CD4-positive, CD25-positive, alpha-beta regulatory T cell (primary cell): ENCODE results near the gene CAMTA1. TPM values are rescaled to one million over a fixed set of nuclear protein-coding genes. Genes with fewer than 3 reads are reported as not detected.
"Not testable (repeated sequence)": the region's sequence is repeated elsewhere in the genome, so short reads cannot be mapped to it uniquely, and the experiment has no call there.

Experiments
- ATAC-seq, 2 donors: fragments of 150-1000 bp; cut with Tn5 transposase; one replicate each; pipeline ENCODE4 v1.10.0; 2021; ENCODE audit warnings: low read depth in 2 of 2, moderate number of reproducible peaks in 2 of 2, moderate library complexity in 1 of 2
- DNase-seq, 3 donors: peaks; one replicate each; pipeline versions ENCODE4 v3.0.0 to v3.0.0-alpha.2; 2012 to 2022; ENCODE audit warnings: mixed read lengths in 1 of 3
- H3K27ac ChIP-seq: one replicate; pipeline ENCODE4 v1.7.0; 2013; ENCODE audit warnings: mild to moderate bottlenecking, low read length; ENCODE audit not compliant: insufficient read depth, poor library complexity, severe bottlenecking
- H3K27me3 ChIP-seq: one replicate; pipeline ENCODE4 v1.7.0; 2013; ENCODE audit warnings: low read length; ENCODE audit not compliant: control insufficient read depth, insufficient read depth
- H3K36me3 ChIP-seq: one replicate; pipeline ENCODE4 v1.7.0; 2013; ENCODE audit warnings: mild to moderate bottlenecking, low read length, moderate library complexity; ENCODE audit not compliant: control insufficient read depth, insufficient read depth
- H3K4me1 ChIP-seq: 2 replicates; pipeline ENCODE4 v1.7.0; 2013; ENCODE audit warnings: mild to moderate bottlenecking, low read length; ENCODE audit not compliant: insufficient read depth, control insufficient read depth, poor library complexity, severe bottlenecking
- H3K4me3 ChIP-seq: one replicate; pipeline ENCODE4 v1.7.0; 2013; ENCODE audit warnings: low read depth, mild to moderate bottlenecking, low read length, moderate library complexity
- H3K9me3 ChIP-seq, 2 experiments: 1 replicate in 1 of 2; 2 replicates in 1 of 2; pipeline ENCODE4 v1.7.0; 2013; ENCODE audit warnings: low read length in 2 of 2, mild to moderate bottlenecking in 1 of 2, moderate library complexity in 1 of 2; ENCODE audit not compliant: control insufficient read depth in 2 of 2
- H3K27ac Mint-ChIP-seq, 3 donors: one replicate each; pipeline ENCODE4 v1.8.0; 2020 to 2022; ENCODE audit warnings: mild to moderate bottlenecking in 3 of 3, mixed read lengths in 3 of 3, moderate library complexity in 2 of 3
- H3K27me3 Mint-ChIP-seq: one replicate; pipeline ENCODE4 v1.8.0; 2022; ENCODE audit warnings: mild to moderate bottlenecking, mixed read lengths
- H3K36me3 Mint-ChIP-seq: one replicate; pipeline ENCODE4 v1.8.0; 2020; ENCODE audit warnings: mixed read lengths
- H3K4me1 Mint-ChIP-seq, 4 donors: one replicate each; pipeline ENCODE4 v1.8.0; 2020 to 2022; ENCODE audit warnings: mixed read lengths in 4 of 4, mild to moderate bottlenecking in 1 of 4
- H3K4me3 Mint-ChIP-seq, 4 donors: one replicate each; pipeline ENCODE4 v1.8.0; 2020 to 2022; ENCODE audit warnings: mild to moderate bottlenecking in 4 of 4, mixed read lengths in 4 of 4, moderate library complexity in 3 of 4
- H3K9me3 Mint-ChIP-seq, 7 donors: one replicate each; pipeline ENCODE4 v1.8.0; 2020 to 2022; ENCODE audit warnings: mixed read lengths in 7 of 7, mild to moderate bottlenecking in 3 of 7, moderate library complexity in 2 of 7
- polyA plus RNA-seq, 4 donors: library from polyadenylated mRNA; unstranded; fragments of 300-500 nt; fragmentation: Illumina TruSeq; gene quantifications; one replicate each; pipeline ENCODE4 v1.2.3, GENCODE V29; 2021
- total RNA-seq: library from RNA; stranded (reverse); gene quantifications from one replicate; pipeline ENCODE4 v1.2.3, GENCODE V29; 2022

CAMTA1 gene
- total and polyA plus RNA-seq, 5 donors from 2014 or later = 48.8 to 112 (median 80.0) TPM

DNA sequence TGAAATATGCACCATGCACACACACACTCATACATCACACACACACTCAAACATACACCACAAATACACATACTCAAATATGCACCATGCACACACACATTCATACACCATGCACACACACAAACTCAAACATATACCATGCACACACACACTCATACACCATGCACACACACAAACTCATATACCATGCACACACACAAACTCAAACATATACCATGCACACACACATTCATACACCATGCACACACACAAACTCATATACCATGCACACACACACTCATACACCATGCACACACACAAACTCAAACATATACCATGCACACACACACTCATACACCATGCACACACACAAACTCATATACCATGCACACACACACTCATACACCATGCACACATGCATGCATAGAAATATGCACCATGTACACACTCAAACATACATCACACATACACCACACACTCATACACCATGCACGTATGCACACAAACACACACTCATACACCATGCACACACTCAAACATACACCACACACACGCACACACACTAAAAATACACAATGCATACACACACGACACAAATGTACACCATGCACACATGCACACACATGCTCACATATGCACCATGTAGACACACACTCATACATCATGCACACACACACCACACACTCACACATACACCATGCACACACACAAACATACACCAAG is 362.5 kb downstream of the CAMTA1 start:
- H3K4me3 Mint-ChIP-seq, H3K9me3 Mint-ChIP-seq, DNase-seq, H3K27me3 Mint-ChIP-seq, H3K27me3 ChIP-seq, H3K4me3 ChIP-seq, H3K4me1 ChIP-seq, ATAC-seq, H3K9me3 ChIP-seq, H3K27ac ChIP-seq, H3K36me3 ChIP-seq, H3K36me3 Mint-ChIP-seq, H3K27ac Mint-ChIP-seq, H3K4me1 Mint-ChIP-seq: not testable (repeated sequence)

DNA sequence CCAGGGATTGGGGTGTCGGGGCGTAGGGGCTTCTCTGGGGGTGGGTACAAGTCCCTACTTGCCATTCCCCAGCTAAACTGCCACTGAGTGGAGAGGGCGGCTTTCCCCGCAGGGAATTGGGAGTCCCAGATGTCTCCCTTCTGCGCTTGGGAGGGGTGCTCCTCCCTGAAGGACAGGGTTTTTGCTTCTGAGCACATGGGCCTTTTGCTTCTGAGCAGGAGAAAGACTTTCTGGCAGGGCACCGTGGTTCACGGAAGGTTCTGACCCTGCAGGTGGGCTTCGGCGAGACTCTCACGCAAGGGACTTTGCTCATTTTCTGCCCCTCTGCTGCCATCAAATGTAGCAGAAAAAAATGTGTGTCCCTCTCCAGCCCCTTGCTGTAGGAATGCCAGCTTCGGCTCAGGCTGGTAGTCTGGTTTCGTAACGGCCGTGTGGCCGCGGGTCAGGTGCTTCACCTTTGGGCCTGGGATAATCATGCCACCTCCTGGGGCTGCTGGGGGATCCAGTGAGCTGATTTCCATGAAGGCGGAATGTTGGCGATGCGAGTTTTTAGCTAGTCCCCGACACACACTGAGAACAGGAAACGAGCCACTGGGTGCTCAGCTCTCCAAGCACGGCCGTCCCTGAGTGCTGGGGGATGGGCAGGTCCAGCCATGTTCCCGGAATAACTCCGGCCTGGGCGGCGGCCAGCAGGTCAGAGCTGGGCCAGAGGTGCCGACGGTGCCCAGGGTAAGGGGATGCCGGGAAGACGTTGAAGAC is 364.0 kb downstream of the CAMTA1 start:
- Histone ChIP-seq H3K27ac (no peak overlapping the region), H3K4me1 (no peaks in the 10 kb centered on the region), H3K4me3 (no peak overlapping the region), H3K36me3 (no peaks in the 10 kb centered on the region), H3K27me3 (no peaks in the 10 kb centered on the region), H3K9me3 (no peaks in the 10 kb centered on the region)
- Mint-ChIP-seq H3K36me3 (no peaks in the 10 kb centered on the region), H3K4me1 (no peaks in the 10 kb centered on the region), H3K27me3 (no peaks in the 10 kb centered on the region), H3K9me3 (peaks cover 0 to 1% (median 0%) of the 10 kb centered on the region in 7 donors), H3K4me3 (no peak overlapping the region), H3K27ac (no peak overlapping the region)
- DNase-seq (no peak), ATAC-seq (no peak)

DNA sequence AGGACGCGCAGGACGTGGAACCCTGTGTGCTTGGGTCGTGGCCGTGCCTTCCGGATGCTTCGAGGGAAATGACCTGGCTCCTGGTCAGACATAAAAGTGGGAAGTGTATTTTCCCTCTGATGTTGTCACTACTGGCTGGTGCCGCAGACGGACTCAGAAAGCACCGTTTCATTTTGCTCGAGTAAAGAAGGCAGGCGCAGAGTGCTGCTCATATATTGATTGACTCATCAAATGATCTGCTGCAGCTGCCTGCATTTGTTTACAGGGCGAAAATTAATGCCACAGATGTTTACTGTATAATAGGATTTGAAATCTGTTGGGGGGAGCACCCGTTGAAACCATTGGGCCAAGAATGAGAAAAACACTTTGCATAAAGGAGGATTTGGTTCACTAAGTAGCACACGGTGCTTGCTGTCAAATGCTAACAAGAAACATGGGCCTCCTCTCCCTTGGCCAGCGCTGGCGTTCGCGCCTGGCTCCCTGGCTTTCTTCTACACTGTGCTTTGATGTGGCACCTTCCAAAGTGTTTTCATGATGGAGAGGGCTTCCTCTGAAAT is 365.5 kb downstream of the CAMTA1 start:
- DNase-seq (no peak), ATAC-seq (no peak)
- H3K27ac ChIP-seq = no peak overlapping the region
- Mint-ChIP-seq H3K27me3 (no peaks in the 10 kb centered on the region), H3K4me3 (no peak overlapping the region), H3K9me3 (peaks cover 0 to 1% (median 0%) of the 10 kb centered on the region in 7 donors), H3K4me1 (no peaks in the 10 kb centered on the region), H3K27ac (no peak overlapping the region), H3K36me3 (no peaks in the 10 kb centered on the region)
- H3K4me3 ChIP-seq = no peak overlapping the region
- H3K36me3 ChIP-seq = no peaks in the 10 kb centered on the region
- no peaks in the 10 kb centered on the region for H3K27me3 ChIP-seq
- H3K4me1 ChIP-seq = no peaks in the 10 kb centered on the region
- H3K9me3 ChIP-seq = no peaks in the 10 kb centered on the region

DNA sequence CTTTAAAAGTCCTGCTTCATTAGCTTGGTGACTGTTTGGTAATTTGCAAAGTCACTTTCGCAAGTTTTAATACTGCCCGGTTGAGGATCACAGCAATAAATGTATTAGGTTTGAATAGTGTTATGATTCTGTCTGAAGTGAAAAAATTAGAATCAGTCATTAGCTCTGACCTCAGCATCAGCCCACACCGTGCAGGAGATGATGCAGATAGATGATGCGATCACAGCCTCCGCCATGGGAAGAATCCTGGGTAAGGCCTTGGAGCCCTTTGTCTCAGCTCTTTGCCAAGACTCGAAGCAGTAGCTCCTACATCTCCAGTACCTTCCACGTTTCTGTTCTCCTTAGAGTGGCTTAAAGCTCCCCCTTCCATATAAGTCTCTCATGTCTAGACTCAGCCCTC is 366.7 kb downstream of the CAMTA1 start:
- H3K4me1 ChIP-seq = no peaks in the 10 kb centered on the region
- Mint-ChIP-seq H3K4me3 (no peak overlapping the region), H3K27me3 (no peaks in the 10 kb centered on the region), H3K4me1 (no peaks in the 10 kb centered on the region), H3K27ac (peak overlapping the region in 1 of 3 donors; percentile 5), H3K36me3 (no peaks in the 10 kb centered on the region), H3K9me3 (no peaks in the 10 kb centered on the region)
- no peak overlapping the region for H3K27ac ChIP-seq
- no peaks in the 10 kb centered on the region for H3K36me3 ChIP-seq
- H3K27me3 ChIP-seq = no peaks in the 10 kb centered on the region
- ATAC-seq (no peak), DNase-seq (no peak)
- H3K4me3 ChIP-seq = no peak overlapping the region
- no peaks in the 10 kb centered on the region for H3K9me3 ChIP-seq

DNA sequence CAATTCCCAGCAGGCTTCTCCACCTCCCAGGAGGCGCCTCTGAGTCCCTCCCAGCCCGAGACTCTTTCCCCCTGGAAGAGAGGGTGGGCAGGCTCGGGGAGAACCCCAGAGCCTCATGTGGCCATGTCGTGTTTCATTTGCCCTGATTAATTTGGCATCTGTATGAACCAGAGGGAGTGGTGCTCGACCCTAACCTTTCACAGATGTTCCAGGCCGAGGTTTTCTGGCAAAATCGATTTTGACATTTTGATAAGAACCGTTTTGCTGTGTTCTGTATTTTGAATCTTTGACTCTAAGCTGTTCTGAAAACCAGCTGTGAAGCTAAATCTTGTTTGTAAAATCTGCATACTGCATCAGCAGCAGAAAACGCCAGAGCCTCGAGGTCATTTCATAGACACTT is 367.4 kb downstream of the CAMTA1 start:
- Mint-ChIP-seq H3K27ac (no peak overlapping the region), H3K27me3 (no peaks in the 10 kb centered on the region), H3K4me3 (no peak overlapping the region), H3K9me3 (peaks cover 0 to 1% (median 0%) of the 10 kb centered on the region in 7 donors), H3K36me3 (no peaks in the 10 kb centered on the region), H3K4me1 (no peaks in the 10 kb centered on the region)
- Histone ChIP-seq H3K36me3 (no peaks in the 10 kb centered on the region), H3K9me3 (no peaks in the 10 kb centered on the region), H3K27ac (no peak overlapping the region), H3K4me3 (no peak overlapping the region), H3K4me1 (no peaks in the 10 kb centered on the region), H3K27me3 (no peaks in the 10 kb centered on the region)
- ATAC-seq (no peak), DNase-seq (no peak)

DNA sequence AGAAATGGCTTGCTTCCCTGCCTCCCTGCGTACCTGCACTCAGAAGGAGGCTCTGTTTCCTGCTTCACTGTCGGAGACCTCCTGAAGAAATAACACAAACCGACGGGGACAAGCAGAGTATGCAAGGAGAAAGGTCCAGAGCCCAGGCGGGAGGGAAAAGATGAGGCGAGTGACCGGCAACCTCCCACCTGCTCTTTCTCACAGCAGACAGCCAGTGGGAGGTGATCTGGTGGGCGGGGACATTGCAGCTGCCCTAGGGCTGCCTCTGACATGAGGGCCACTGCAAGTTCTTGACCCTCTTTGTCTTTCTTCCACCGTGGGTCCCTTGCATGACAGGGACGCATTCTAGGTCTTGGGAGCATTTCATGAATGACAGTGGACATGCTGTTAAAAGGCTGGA is 368.2 kb downstream of the CAMTA1 start:
- no peak overlapping the region for H3K27ac ChIP-seq
- no peaks in the 10 kb centered on the region for H3K36me3 ChIP-seq
- no peaks in the 10 kb centered on the region for H3K27me3 Mint-ChIP-seq
- no peak overlapping the region for H3K27ac Mint-ChIP-seq
- H3K4me3 Mint-ChIP-seq = no peak overlapping the region
- H3K4me1 ChIP-seq = no peaks in the 10 kb centered on the region
- no peaks in the 10 kb centered on the region for H3K9me3 ChIP-seq
- no peak for ATAC-seq
- H3K27me3 ChIP-seq = no peaks in the 10 kb centered on the region
- H3K4me1 Mint-ChIP-seq = no peaks in the 10 kb centered on the region
- H3K36me3 Mint-ChIP-seq = no peaks in the 10 kb centered on the region
- no peak overlapping the region for H3K4me3 ChIP-seq
- no peak for DNase-seq
- H3K9me3 Mint-ChIP-seq = peaks cover 0 to 5% (median 0%) of the 10 kb centered on the region in 7 donors

DNA sequence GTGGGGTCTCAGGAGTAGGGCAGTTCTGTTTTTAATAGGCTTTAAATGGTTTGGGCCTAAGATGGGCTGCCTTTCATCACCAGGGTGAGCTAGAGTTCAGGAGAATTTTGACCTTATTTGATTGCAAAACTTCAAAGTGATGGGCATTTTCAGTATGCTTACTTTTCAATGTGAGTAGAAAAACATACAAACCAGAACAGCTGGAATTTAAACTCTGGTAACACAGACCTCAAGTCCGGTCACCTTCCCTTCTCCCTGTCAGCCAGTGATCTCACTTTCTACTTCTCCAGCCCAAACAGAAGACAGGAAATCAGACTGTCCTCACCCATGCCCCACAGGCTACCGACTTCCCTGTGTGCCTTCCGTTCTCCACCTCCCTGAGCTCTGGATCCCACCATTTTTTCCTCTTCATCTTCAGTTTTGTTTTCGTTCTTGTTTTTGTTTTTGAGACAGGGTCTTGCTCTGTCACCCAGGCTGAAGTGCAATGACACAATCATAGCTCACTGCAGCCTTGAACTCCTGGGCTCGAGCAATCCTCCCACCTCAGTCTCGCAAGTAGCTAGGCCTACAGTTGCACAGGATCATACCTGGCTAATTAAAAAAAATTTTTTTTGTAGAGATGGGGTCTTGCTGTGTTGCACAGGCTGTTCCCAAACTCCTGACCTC is 374.0 kb downstream of the CAMTA1 start:
- DNase-seq (no peak), ATAC-seq (no peak)
- H3K4me1 ChIP-seq = no peaks in the 10 kb centered on the region
- no peaks in the 10 kb centered on the region for H3K9me3 ChIP-seq
- Mint-ChIP-seq H3K36me3 (no peaks in the 10 kb centered on the region), H3K4me1 (no peaks in the 10 kb centered on the region), H3K27me3 (peaks cover 7% of the 10 kb centered on the region), H3K27ac (no peak overlapping the region), H3K4me3 (no peak overlapping the region), H3K9me3 (peaks cover 0 to 8% (median 3%) of the 10 kb centered on the region in 7 donors)
- no peaks in the 10 kb centered on the region for H3K36me3 ChIP-seq
- H3K27me3 ChIP-seq = no peaks in the 10 kb centered on the region
- no peak overlapping the region for H3K4me3 ChIP-seq
- H3K27ac ChIP-seq = no peak overlapping the region
